SK-N-MC (cell line): ENCODE results near the gene ACTA2.

Experiments
- DNase-seq: peaks from one replicate; pipeline ENCODE4 v3.0.0-alpha.2; 2011; ENCODE audit warnings: low read depth, low spot score
- H3K27ac ChIP-seq: fragments of 200-600 bp; sonication (generic); 2 replicates; pipeline ENCODE4 v1.5.1; 2016; ENCODE audit warnings: mixed run types
- H3K36me3 ChIP-seq: fragments of 200-600 bp; sonication (generic); 2 replicates; pipeline ENCODE4 v1.6.1; 2017; ENCODE audit warnings: antibody characterized with exemption, low read length, mixed read lengths; ENCODE audit not compliant: insufficient read depth
- H3K4me3 ChIP-seq: fragments of 200-600 bp; sonication (generic); 2 replicates; pipeline ENCODE4 v1.5.1; 2016
- H3K9ac ChIP-seq: fragments of 200-600 bp; sonication (generic); 2 replicates; pipeline ENCODE4 v1.8.0; 2017; ENCODE audit warnings: mixed run types, mixed read lengths; ENCODE audit not compliant: insufficient read length
- H3K9me3 ChIP-seq: fragments of 200-600 bp; sonication (generic); 2 replicates; pipeline ENCODE4 v1.6.1; 2017; ENCODE audit warnings: low read depth, mild to moderate bottlenecking, antibody characterized with exemption, low read length, moderate library complexity, mixed read lengths
- EZH2 ChIP-seq: fragments of 200-600 bp; sonication (generic); IDR thresholded peaks from one replicate; pipeline ENCODE4 v1.6.1; 2017; ENCODE audit warnings: antibody characterized with exemption
- FOXP2 ChIP-seq: optimal IDR thresholded peaks from 2 replicates; pipeline ENCODE3; 2011; ENCODE audit warnings: mild to moderate bottlenecking, moderate library complexity; ENCODE audit not compliant: insufficient read depth; ENCODE audit errors: extremely low read length, control extremely low read depth
- POLR2AphosphoS5 ChIP-seq: IDR thresholded peaks from 2 replicates; pipeline ENCODE4 v1.6.1; 2012; ENCODE audit warnings: mild to moderate bottlenecking, low read depth, low read length, borderline replicate concordance

ACTA2 gene

GRCh38 chr10:88896372-88896993 lies 56.1 kb downstream of the ACTA2 start:
- no peak for DNase-seq
- H3K9me3 ChIP-seq, result no peaks in the 10 kb centered on the region
- H3K4me3 ChIP-seq, result no peak overlapping the region
- H3K9ac ChIP-seq, result no peak overlapping the region
- TF ChIP-seq POLR2AphosphoS5 (no peak), FOXP2 (no peak), EZH2 (no peak)
- no peaks in the 10 kb centered on the region for H3K36me3 ChIP-seq
- H3K27ac ChIP-seq, result no peak overlapping the region

- H3K4me3 ChIP-seq, result no peak overlapping the region
- no peaks in the 10 kb centered on the region for H3K9me3 ChIP-seq
- H3K36me3 ChIP-seq, result no peaks in the 10 kb centered on the region
- H3K27ac ChIP-seq, result no peak overlapping the region
- no peak for DNase-seq
- TF ChIP-seq FOXP2, result no peak
- no peak for TF ChIP-seq EZH2
- no peak for TF ChIP-seq POLR2AphosphoS5
- H3K9ac ChIP-seq, result no peak overlapping the region
These were observed 57.3 kb downstream of the ACTA2 start for GRCh38 chr10:88895250-88895649.

- Histone ChIP-seq H3K9me3 (no peaks in the 10 kb centered on the region), H3K27ac (no peak overlapping the region), H3K4me3 (no peak overlapping the region), H3K9ac (no peak overlapping the region), H3K36me3 (no peaks in the 10 kb centered on the region)
- TF ChIP-seq POLR2AphosphoS5 (no peak), FOXP2 (no peak), EZH2 (no peak)
- no peak for DNase-seq
These were observed 59.0 kb downstream of the ACTA2 start for GRCh38 chr10:88893611-88894010.

DNA sequence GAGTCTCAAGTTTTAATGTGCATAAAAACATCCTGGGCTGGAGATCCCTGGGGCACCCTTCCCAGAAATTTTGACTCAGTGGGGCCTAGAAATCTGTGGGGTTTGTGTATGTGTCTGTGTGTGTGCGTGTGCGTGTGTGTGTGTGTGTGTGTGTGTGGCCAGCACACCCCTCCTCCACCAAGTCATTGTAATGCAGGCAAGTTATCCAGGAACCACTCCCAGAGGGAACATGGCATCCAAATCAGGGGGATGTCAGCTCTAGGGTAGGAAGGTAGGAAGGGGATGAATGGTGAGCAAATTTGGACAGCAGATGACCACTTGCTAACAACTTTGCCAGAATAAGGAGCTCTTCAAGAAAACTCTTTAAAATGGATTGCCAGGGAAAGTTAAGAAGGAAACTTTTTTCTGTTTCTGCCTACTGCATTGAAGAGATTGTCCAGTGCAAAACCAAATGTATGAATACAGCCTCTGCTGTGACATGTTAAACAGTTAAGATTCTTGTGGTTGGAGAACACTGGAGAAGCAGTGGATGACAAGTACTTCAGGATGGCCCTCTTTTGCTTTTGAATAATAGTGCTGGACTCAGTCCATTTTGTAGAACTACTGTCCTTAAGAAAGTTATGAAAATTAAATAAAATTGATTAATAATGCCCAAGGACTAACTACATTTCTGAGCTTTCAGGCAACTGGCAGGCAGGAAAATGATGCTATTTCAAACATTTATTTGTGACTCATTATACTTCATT lies 60.2 kb downstream of the ACTA2 start:
- Histone ChIP-seq H3K36me3 (no peaks in the 10 kb centered on the region), H3K4me3 (no peak overlapping the region), H3K27ac (no peak overlapping the region), H3K9ac (no peak overlapping the region), H3K9me3 (no peaks in the 10 kb centered on the region)
- TF ChIP-seq FOXP2 (no peak), EZH2 (no peak), POLR2AphosphoS5 (no peak)
- DNase-seq, result no peak

DNA sequence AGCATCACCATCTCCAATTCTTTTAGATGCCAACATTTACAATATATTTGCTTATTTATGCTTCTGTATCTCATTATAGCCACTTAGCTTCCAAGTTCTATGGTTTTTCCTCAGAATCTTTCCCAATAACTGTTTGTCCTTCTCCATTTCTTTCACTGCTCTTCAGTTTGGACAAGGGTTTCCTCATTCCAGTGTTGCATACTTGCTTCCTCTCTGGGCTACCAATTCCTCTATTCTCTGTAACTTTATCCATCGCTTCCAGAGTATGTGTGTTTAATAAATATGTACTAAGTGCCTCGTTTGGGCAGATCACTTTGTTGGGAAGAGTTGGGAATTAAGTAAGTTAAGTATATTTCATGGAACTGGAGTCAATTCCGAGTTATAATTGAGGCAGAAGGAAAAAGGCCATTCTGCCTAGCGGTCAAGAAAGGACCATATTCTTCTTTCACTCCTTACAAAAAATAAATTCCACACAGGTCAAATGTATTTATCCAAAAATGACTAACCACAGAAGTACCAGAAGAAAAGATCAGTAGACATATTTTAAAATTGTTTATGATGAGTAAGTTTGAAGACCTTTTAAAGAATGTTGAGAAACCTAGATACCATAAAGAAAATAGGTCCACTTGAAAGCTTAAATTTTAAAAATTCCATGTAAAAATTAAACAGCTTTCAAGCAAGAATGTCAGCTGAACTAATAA lies 61.7 kb downstream of the ACTA2 start:
- no peak overlapping the region for H3K4me3 ChIP-seq
- no peaks in the 10 kb centered on the region for H3K9me3 ChIP-seq
- no peak overlapping the region for H3K9ac ChIP-seq
- no peak overlapping the region for H3K27ac ChIP-seq
- no peak for TF ChIP-seq EZH2
- no peak for TF ChIP-seq POLR2AphosphoS5
- no peak for TF ChIP-seq FOXP2
- no peak for DNase-seq
- H3K36me3 ChIP-seq, result no peaks in the 10 kb centered on the region

DNA sequence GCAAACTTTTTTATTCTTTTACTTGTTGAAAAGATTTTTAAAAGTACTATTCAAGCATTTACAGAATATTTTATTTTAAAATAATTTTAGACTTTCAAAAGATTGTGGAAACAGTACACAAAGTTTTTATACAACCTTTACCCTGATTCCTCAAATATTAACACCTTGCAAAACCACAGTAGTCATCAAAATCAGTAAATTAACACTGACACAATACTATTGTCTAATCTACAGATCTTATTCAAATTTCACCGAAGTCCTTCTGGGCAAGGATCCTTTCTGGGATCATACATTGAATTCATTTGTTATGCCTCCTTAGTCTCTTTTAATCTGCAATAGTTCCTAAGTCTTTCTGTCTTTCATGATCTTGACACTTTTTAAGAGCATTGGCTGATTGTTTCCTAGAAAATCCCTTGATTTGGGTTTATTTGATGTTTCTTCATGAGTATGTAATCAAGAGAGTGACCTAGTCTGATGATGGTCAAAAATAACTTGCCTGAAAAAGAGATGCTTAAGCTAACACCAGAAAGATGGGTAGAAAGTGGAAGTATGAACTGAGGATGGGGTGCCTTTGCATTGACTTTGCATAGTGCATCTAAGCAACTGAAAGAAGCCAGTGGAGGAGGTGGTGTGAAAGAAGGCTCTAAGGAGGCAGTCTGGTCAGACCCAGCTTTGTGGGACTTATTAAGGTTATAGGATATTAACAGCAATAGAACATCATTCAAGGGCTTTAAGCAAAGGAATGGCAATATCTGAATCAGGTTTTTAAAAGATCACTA lies 62.8 kb downstream of the ACTA2 start:
- Histone ChIP-seq H3K9ac (no peak overlapping the region), H3K36me3 (no peaks in the 10 kb centered on the region), H3K27ac (no peak overlapping the region), H3K9me3 (no peaks in the 10 kb centered on the region), H3K4me3 (no peak overlapping the region)
- TF ChIP-seq EZH2 (no peak), POLR2AphosphoS5 (no peak), FOXP2 (no peak)
- DNase-seq, result no peak

DNA sequence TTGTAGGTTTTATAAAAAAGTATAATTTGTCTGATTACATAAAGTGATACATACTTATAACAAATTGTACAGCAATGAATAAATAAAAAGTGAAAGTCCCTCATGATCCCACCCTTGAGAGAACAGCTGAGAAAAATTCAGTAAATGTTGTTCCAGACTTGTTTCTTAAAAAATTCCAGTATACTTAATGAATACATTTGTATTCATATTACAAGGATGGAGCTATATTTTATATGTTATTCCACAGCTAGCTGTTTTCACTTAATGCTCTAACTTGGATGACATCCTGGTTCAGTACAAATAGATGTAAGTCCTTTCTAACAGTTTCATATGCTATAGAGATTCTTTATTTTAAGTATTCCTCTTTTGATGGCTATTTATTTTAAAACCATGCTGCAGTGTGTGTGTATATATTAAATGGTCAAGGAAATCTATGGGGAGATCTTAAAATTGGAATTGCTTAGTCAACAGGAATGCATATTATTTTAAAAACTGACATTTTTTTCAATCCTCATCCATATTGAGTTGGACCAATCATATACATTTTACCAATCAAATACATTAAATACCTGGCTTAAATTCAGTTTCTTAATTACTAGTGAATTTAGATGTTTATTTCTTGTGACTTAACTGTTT lies 63.6 kb downstream of the ACTA2 start:
- Histone ChIP-seq H3K27ac (no peak overlapping the region), H3K9me3 (no peaks in the 10 kb centered on the region), H3K9ac (no peak overlapping the region), H3K4me3 (no peak overlapping the region), H3K36me3 (no peaks in the 10 kb centered on the region)
- TF ChIP-seq FOXP2, result no peak
- TF ChIP-seq EZH2, result no peak
- TF ChIP-seq POLR2AphosphoS5, result no peak
- no peak for DNase-seq

GRCh38 chr10:88886557-88886956 lies 66.0 kb downstream of the ACTA2 start:
- Histone ChIP-seq H3K36me3 (no peaks in the 10 kb centered on the region), H3K9me3 (no peaks in the 10 kb centered on the region), H3K9ac (no peak overlapping the region), H3K4me3 (no peak overlapping the region), H3K27ac (no peak overlapping the region)
- DNase-seq, result no peak
- no peak for TF ChIP-seq EZH2
- TF ChIP-seq FOXP2, result no peak
- no peak for TF ChIP-seq POLR2AphosphoS5
